ENCODE measurements around the gene NCR3LG1. TPM values are rescaled to one million over a fixed set of nuclear protein-coding genes. Genes with fewer than 3 reads are reported as not detected.

The NCR3LG1 gene
- total RNA-seq, 1 donor from 2014 or later = 4.9 TPM

GRCh38 chr11:17331669-17332068 is 19.9 kb upstream of the NCR3LG1 start:
- no peak overlapping the region for H3K27ac Mint-ChIP-seq
- TF ChIP-seq CTCF (IDR thresholded peaks at IDR 0.05; ENCODE audit: unreplicated experiment) = no peak
- H3K9me3 Mint-ChIP-seq = no peaks in the 10 kb centered on the region
- no peaks in the 10 kb centered on the region for H3K27me3 Mint-ChIP-seq (ENCODE audit: low read depth)
- no peak for DNase-seq (ENCODE audit: low spot score in 2 of 2, unreplicated experiment in 2 of 2)
- H3K4me1 Mint-ChIP-seq = no peaks in the 10 kb centered on the region
- no peak overlapping the region for H3K4me3 Mint-ChIP-seq
- peaks cover 9% of the 10 kb centered on the region for H3K36me3 Mint-ChIP-seq

DNA sequence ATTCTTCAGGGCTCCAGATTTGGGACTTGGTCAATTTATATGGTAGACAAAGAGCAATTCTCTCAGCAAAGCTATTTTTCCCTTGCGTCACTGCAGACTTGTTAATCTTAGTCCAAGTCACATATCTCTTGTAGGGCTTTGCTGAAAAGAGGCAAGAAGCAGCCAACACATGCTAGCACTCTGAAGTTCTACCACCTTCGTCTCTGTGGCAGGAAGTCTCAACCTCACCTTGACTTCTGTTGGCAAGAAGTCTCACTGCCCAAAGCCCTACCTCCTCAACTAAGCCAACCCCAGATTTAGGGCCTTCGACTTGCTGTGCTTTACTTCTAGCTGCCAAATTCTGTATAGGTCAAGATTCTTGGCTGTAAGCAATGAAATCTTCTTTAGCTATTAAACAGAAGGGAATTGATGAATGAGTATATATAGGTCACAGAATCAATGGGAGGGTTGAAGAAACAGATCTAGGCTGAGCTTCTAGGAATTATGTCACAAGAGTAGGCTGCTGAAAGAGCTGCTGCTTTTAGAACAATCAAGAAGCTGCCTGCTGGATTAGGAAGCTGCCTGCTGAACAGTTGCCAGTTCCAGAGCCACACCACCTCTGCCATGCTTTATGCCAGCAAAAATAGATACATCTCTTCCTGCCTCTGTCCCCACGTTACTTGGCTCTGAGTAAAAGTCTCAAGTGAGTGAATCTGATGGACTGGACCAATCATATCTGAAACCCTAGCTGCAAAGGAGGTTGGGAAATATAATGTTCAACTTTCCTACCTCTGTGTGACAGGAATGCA is 17.6 kb upstream of the NCR3LG1 start:
- Mint-ChIP-seq H3K36me3 (peaks cover 12% of the 10 kb centered on the region), H3K27me3 (ENCODE audit: low read depth) (no peaks in the 10 kb centered on the region)
- TF ChIP-seq CTCF (IDR thresholded peaks at IDR 0.05; ENCODE audit: unreplicated experiment) = no peak

GRCh38 chr11:17343257-17343656 is 8.3 kb upstream of the NCR3LG1 start:
- Mint-ChIP-seq H3K27me3 (ENCODE audit: low read depth) (no peaks in the 10 kb centered on the region), H3K4me3 (no peak overlapping the region), H3K36me3 (peaks cover 3% of the 10 kb centered on the region), H3K4me1 (no peaks in the 10 kb centered on the region), H3K9me3 (no peaks in the 10 kb centered on the region), H3K27ac (no peak overlapping the region)
- TF ChIP-seq CTCF (IDR thresholded peaks at IDR 0.05; ENCODE audit: unreplicated experiment) = no peak
- no peak for DNase-seq (ENCODE audit: low spot score in 2 of 2, unreplicated experiment in 2 of 2)

More for the DNA sequence above, 17.6 kb upstream of the NCR3LG1 start:
- no peaks in the 10 kb centered on the region for H3K9me3 Mint-ChIP-seq
- no peak overlapping the region for H3K4me3 Mint-ChIP-seq
- H3K4me1 Mint-ChIP-seq = no peaks in the 10 kb centered on the region
- no peak for DNase-seq (ENCODE audit: low spot score in 2 of 2, unreplicated experiment in 2 of 2)
- H3K27ac Mint-ChIP-seq = no peak overlapping the region

DNA sequence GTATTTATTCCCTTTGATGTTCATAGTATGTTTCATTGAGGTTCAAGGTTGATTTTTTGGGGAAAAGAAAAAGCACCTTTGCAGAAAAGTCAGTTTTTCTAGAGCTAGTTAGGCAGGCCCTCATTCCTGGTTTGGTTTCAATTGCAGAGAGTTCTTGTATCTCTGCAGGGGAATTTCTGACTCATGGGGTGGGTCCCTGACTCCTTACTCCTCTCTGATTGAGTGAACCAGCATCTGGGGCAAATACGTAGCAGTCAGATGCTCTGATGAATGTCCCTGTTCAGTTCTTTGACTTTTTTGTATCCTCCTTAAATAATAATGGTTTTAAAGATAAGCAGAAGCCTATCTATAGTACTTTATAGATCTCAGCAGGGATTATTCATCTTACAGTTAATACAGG is 7.7 kb upstream of the NCR3LG1 start:
- Mint-ChIP-seq H3K4me3 (no peak overlapping the region), H3K27me3 (ENCODE audit: low read depth) (no peaks in the 10 kb centered on the region), H3K36me3 (peaks cover 3% of the 10 kb centered on the region), H3K9me3 (no peaks in the 10 kb centered on the region), H3K27ac (no peak overlapping the region), H3K4me1 (no peaks in the 10 kb centered on the region)
- no peak for TF ChIP-seq CTCF (IDR thresholded peaks at IDR 0.05; ENCODE audit: unreplicated experiment)
- no peak for DNase-seq (ENCODE audit: low spot score in 2 of 2, unreplicated experiment in 2 of 2)

GRCh38 chr11:17347676-17348075 is 3.9 kb upstream of the NCR3LG1 start:
- Mint-ChIP-seq H3K36me3 (no peaks in the 10 kb centered on the region), H3K27ac (no peak overlapping the region), H3K9me3 (no peaks in the 10 kb centered on the region), H3K4me1 (peaks cover 9% of the 10 kb centered on the region), H3K27me3 (ENCODE audit: low read depth) (peaks cover 30% of the 10 kb centered on the region), H3K4me3 (no peak overlapping the region)
- no peak for DNase-seq (ENCODE audit: low spot score in 2 of 2, unreplicated experiment in 2 of 2)
- TF ChIP-seq CTCF (IDR thresholded peaks at IDR 0.05; ENCODE audit: unreplicated experiment) = no peak

All from mesothelial cell of epicardium (in vitro differentiated cells).